CD14-positive monocyte (primary cell): ENCODE measurements around the gene TGM2. TPM values are rescaled to one million over a fixed set of nuclear protein-coding genes. Genes with fewer than 3 reads are reported as not detected.
"Not testable (repeated sequence)": the region's sequence is repeated elsewhere in the genome, so short reads cannot be mapped to it uniquely, and the experiment has no call there.

Experiments
- DNase-seq, 3 donors: peaks; one replicate each; pipeline ENCODE4 v3.0.0-alpha.2; 2011 to 2022
- H2AFZ ChIP-seq: 2 replicates; pipeline ENCODE4 v1.6.0; 2012; ENCODE audit warnings: mild to moderate bottlenecking, low read depth, low read length, inconsistent platforms; ENCODE audit not compliant: insufficient read depth, poor library complexity, severe bottlenecking
- H3K27ac ChIP-seq, 2 donors: 1 replicate in 1 of 2; 2 replicates in 1 of 2; pipeline ENCODE4 v1.5.1; 2012 to 2013; ENCODE audit warnings: low read length in 2 of 2, control low read depth in 1 of 2, inconsistent platforms in 1 of 2, low read depth in 1 of 2, mild to moderate bottlenecking in 1 of 2
- H3K27me3 ChIP-seq, 2 donors: one replicate each; pipeline versions ENCODE4 v1.6.0 to v1.6.1; 2011 to 2013; ENCODE audit warnings: low read length in 2 of 2; ENCODE audit not compliant: control insufficient read depth in 2 of 2, insufficient read depth in 2 of 2
- H3K36me3 ChIP-seq, 2 donors: replicated peaks in 1 of 2; 1 replicate in 1 of 2; 2 replicates in 1 of 2; pipeline versions ENCODE4 v1.5.1 to v1.6.1; 2012 to 2013; ENCODE audit warnings: low read length in 2 of 2, control low read depth in 1 of 2, inconsistent platforms in 1 of 2, mild to moderate bottlenecking in 1 of 2; ENCODE audit not compliant: insufficient read depth in 2 of 2, control insufficient read depth in 1 of 2
- H3K4me1 ChIP-seq, 2 donors: 1 replicate in 1 of 2; 2 replicates in 1 of 2; pipeline versions ENCODE4 v1.5.1 to v1.6.1; 2012 to 2013; ENCODE audit warnings: low read length in 2 of 2, control low read depth in 1 of 2, inconsistent platforms in 1 of 2, mild to moderate bottlenecking in 1 of 2, moderate library complexity in 1 of 2; ENCODE audit not compliant: insufficient read depth in 2 of 2, control insufficient read depth in 1 of 2
- H3K4me2 ChIP-seq: replicated peaks from 2 replicates; pipeline ENCODE3; 2012; ENCODE audit warnings: low read length, moderate library complexity, mild to moderate bottlenecking; ENCODE audit not compliant: poor library complexity, severe bottlenecking; ENCODE audit errors: extremely low read depth
- H3K4me3 ChIP-seq, 3 experiments: fragments of 200-600 bp in 1 of 3; sonication (generic) in 1 of 3; replicated peaks in 1 of 3; 1 replicate in 2 of 3; 2 replicates in 1 of 3; pipeline ENCODE4 v1.5.1; 2011 to 2013; ENCODE audit warnings: low read length in 3 of 3, mild to moderate bottlenecking in 3 of 3, control low read depth in 2 of 3, low read depth in 2 of 3, inconsistent platforms in 1 of 3, moderate library complexity in 1 of 3
- H3K79me2 ChIP-seq: 2 replicates; pipeline ENCODE4 v1.6.0; 2012; ENCODE audit warnings: mild to moderate bottlenecking, control low read depth, inconsistent platforms, low read length, moderate library complexity; ENCODE audit not compliant: insufficient read depth
- H3K9ac ChIP-seq: 2 replicates; pipeline ENCODE4 v1.6.0; 2017; ENCODE audit warnings: low read length, mild to moderate bottlenecking; ENCODE audit not compliant: insufficient read depth, poor library complexity, severe bottlenecking
- H3K9me3 ChIP-seq, 2 donors: replicated peaks in 1 of 2; 1 replicate in 1 of 2; 2 replicates in 1 of 2; pipeline versions ENCODE4 v1.5.1 to v1.6.1; 2012 to 2013; ENCODE audit warnings: low read length in 2 of 2, control low read depth in 1 of 2; ENCODE audit not compliant: control insufficient read depth in 1 of 2, insufficient read depth in 1 of 2
- H4K20me1 ChIP-seq: 2 replicates; pipeline ENCODE4 v1.6.0; 2012; ENCODE audit warnings: mild to moderate bottlenecking, low read length, control low read depth, moderate library complexity; ENCODE audit not compliant: insufficient read depth
- H3K27ac Mint-ChIP-seq, 7 donors: one replicate each; pipeline ENCODE4 v1.8.0; 2020; ENCODE audit warnings: mild to moderate bottlenecking in 7 of 7, mixed read lengths in 7 of 7, moderate library complexity in 6 of 7, inconsistent platforms in 2 of 7
- H3K27me3 Mint-ChIP-seq, 3 donors: one replicate each; pipeline ENCODE4 v1.8.0; 2021 to 2022; ENCODE audit warnings: low read depth in 3 of 3, mild to moderate bottlenecking in 3 of 3, mixed read lengths in 3 of 3, moderate library complexity in 3 of 3, inconsistent platforms in 1 of 3
- H3K36me3 Mint-ChIP-seq, 2 donors: one replicate each; pipeline ENCODE4 v1.8.0; 2020; ENCODE audit warnings: mixed read lengths in 2 of 2, inconsistent platforms in 1 of 2, mild to moderate bottlenecking in 1 of 2
- H3K4me1 Mint-ChIP-seq: one replicate; pipeline ENCODE4 v1.8.0; 2020; ENCODE audit warnings: mild to moderate bottlenecking, mixed read lengths
- H3K4me3 Mint-ChIP-seq, 2 donors: one replicate each; pipeline ENCODE4 v1.8.0; 2020; ENCODE audit warnings: mild to moderate bottlenecking in 2 of 2, mixed read lengths in 2 of 2, moderate library complexity in 1 of 2
- H3K9me3 Mint-ChIP-seq, 7 donors: one replicate each; pipeline ENCODE4 v1.8.0; 2020 to 2022; ENCODE audit warnings: mixed read lengths in 7 of 7, mild to moderate bottlenecking in 6 of 7, moderate library complexity in 6 of 7, inconsistent platforms in 2 of 7
- CTCF ChIP-seq: fragments of 200-600 bp; IDR thresholded peaks from one replicate; pipeline ENCODE4 v1.8.0; 2022; ENCODE audit warnings: antibody characterized with exemption, mild to moderate bottlenecking
- WGBS: methylation state at CpG from one replicate; pipeline ENCODE4 v1.1.5; 2013; ENCODE audit warnings: missing lambda C conversion rate; ENCODE audit not compliant: insufficient coverage; 5-methylcytosine and 5-hydroxymethylcytosine counted together
- intact Hi-C, 2 donors: fragments of 100-400 bp; cut with micrococcal nuclease; formaldehyde crosslinking; loops; one replicate each; pipeline versions ENCODE4 v1.15.0 to v1.15.1; 2023
- polyA plus RNA-seq, 3 donors: library from polyadenylated mRNA; depleted of rRNA in 1 of 3; unstranded in 2 of 3; stranded (reverse) in 1 of 3; fragments of 300-500 nt in 2 of 3; fragments of >200 nt in 1 of 3; fragmentation: Illumina TruSeq in 2 of 3; gene quantifications; 1 replicate in 2 of 3; 2 replicates in 1 of 3; pipeline ENCODE4 v1.2.3, GENCODE V29; 2012 to 2021

TGM2 gene
- polyA plus RNA-seq, 3 donors: 0.47 to 1.7 (median 1.6) TPM

GRCh38 chr20:38106461-38106860 is 58.6 kb downstream of the TGM2 start:
- Histone ChIP-seq H3K27ac (no peak overlapping the region), H3K4me3 (no peak overlapping the region), H4K20me1 (no peaks in the 10 kb centered on the region), H3K4me1 (peaks cover 0 to 4% of the 10 kb centered on the region in 2 donors), H2AFZ (no peak overlapping the region), H3K9ac (no peak overlapping the region), H3K9me3 (no peaks in the 10 kb centered on the region), H3K4me2 (no peak overlapping the region), H3K36me3 (no peaks in the 10 kb centered on the region), H3K79me2 (no peaks in the 10 kb centered on the region), H3K27me3 (no peaks in the 10 kb centered on the region)
- intact Hi-C loops: no loop called here
- no peak for TF ChIP-seq CTCF
- DNase-seq: no peak
- WGBS: 100% methylated on average over 3 of the region's 5 CpGs
- Mint-ChIP-seq H3K4me3 (no peak overlapping the region), H3K27me3 (peaks cover 0 to 4% (median 3%) of the 10 kb centered on the region in 3 donors), H3K9me3 (peaks cover 0 to 8% (median 0%) of the 10 kb centered on the region in 7 donors), H3K27ac (peak overlapping the region in 1 of 7 donors; percentile 54), H3K36me3 (peaks cover 0 to 1% of the 10 kb centered on the region in 2 donors), H3K4me1 (peaks cover 20% of the 10 kb centered on the region)

GRCh38 chr20:38104285-38104684 is 60.8 kb downstream of the TGM2 start:
- H4K20me1 ChIP-seq: no peaks in the 10 kb centered on the region
- intact Hi-C loops: no loop called here
- peaks cover 0 to 5% of the 10 kb centered on the region in 2 donors for H3K4me1 ChIP-seq
- no peak for TF ChIP-seq CTCF
- no CpG with 5 or more reads among the region's 1 CpG for WGBS
- H3K4me1 Mint-ChIP-seq: peaks cover 12% of the 10 kb centered on the region
- peaks cover 0 to 4% (median 3%) of the 10 kb centered on the region in 3 donors for H3K27me3 Mint-ChIP-seq
- no peak overlapping the region for H3K27ac Mint-ChIP-seq
- H3K27ac ChIP-seq: no peak overlapping the region
- no peaks in the 10 kb centered on the region for H3K27me3 ChIP-seq
- H3K4me3 Mint-ChIP-seq: no peak overlapping the region
- peaks cover 0 to 8% (median 4%) of the 10 kb centered on the region in 7 donors for H3K9me3 Mint-ChIP-seq
- H3K79me2 ChIP-seq: no peaks in the 10 kb centered on the region
- H3K36me3 Mint-ChIP-seq: peaks cover 3 to 4% of the 10 kb centered on the region in 2 donors
- DNase-seq: no peak
- no peak overlapping the region for H2AFZ ChIP-seq
- H3K4me3 ChIP-seq: no peak overlapping the region
- no peaks in the 10 kb centered on the region for H3K9me3 ChIP-seq
- no peaks in the 10 kb centered on the region for H3K36me3 ChIP-seq
- no peak overlapping the region for H3K9ac ChIP-seq
- H3K4me2 ChIP-seq: no peak overlapping the region

GRCh38 chr20:38102206-38102605 is 62.9 kb downstream of the TGM2 start:
- WGBS: 100% methylated on average over 3 of the region's 5 CpGs
- H2AFZ ChIP-seq, H3K27ac ChIP-seq, intact Hi-C loops, H3K27me3 Mint-ChIP-seq, H4K20me1 ChIP-seq, H3K27ac Mint-ChIP-seq, H3K9me3 ChIP-seq, H3K4me2 ChIP-seq, H3K4me3 ChIP-seq, H3K79me2 ChIP-seq, H3K4me3 Mint-ChIP-seq, DNase-seq, H3K36me3 ChIP-seq, H3K36me3 Mint-ChIP-seq, H3K4me1 Mint-ChIP-seq, H3K9ac ChIP-seq, H3K27me3 ChIP-seq: not testable (repeated sequence)
- H3K9me3 Mint-ChIP-seq: peaks cover 0 to 11% (median 4%) of the 10 kb centered on the region in 7 donors
- H3K4me1 ChIP-seq: peaks cover 0 to 10% of the 10 kb centered on the region in 2 donors
